GM13977 (cell line): ENCODE measurements around the gene HDAC5.
"Not testable (repeated sequence)": the region's sequence is repeated elsewhere in the genome, so short reads cannot be mapped to it uniquely, and the experiment has no call there.

Experiments
- DNase-seq: peaks from one replicate; pipeline ENCODE4 v3.0.0; 2012; ENCODE audit warnings: low spot score
- CTCF ChIP-seq: IDR thresholded peaks from 2 replicates; pipeline ENCODE4 v1.5.1; 2012; ENCODE audit warnings: mild to moderate bottlenecking, control low read depth; ENCODE audit not compliant: insufficient read depth; ENCODE audit errors: extremely low read depth, missing control alignments
- in situ Hi-C: fragments of 300-500 bp; cut with MboI; formaldehyde crosslinking; loops from one replicate; pipeline ENCODE4 v1.12.0; 2022; ENCODE audit warnings: low sequenced_read_pairs, low pct_unique_long_range_greater_than_20kb, mixed read lengths, inconsistent platforms; ENCODE audit not compliant: unreplicated experiment

The HDAC5 gene

GRCh38 chr17:44144966-44145739 lies 21.7 kb upstream of the HDAC5 start:
- in situ Hi-C loops, result no loop called here
- no peak for TF ChIP-seq CTCF
- DNase-seq, result no peak

GRCh38 chr17:44143921-44144320 lies 20.5 kb upstream of the HDAC5 start:
- DNase-seq, in situ Hi-C loops: not testable (repeated sequence)

- no peak for TF ChIP-seq CTCF
- in situ Hi-C loops, result no loop called here
- peak; percentile 60 for DNase-seq
These were observed 14.7 kb upstream of the HDAC5 start for GRCh38 chr17:44137891-44138709.

GRCh38 chr17:44134752-44135568 lies 11.5 kb upstream of the HDAC5 start:
- DNase-seq, result no peak
- in situ Hi-C loops, result no loop called here
- no peak for TF ChIP-seq CTCF

GRCh38 chr17:44133918-44134476 lies 10.6 kb upstream of the HDAC5 start:
- in situ Hi-C loops, result no loop called here
- TF ChIP-seq CTCF, result no peak
- no peak for DNase-seq

- in situ Hi-C loops, result no loop called here
- DNase-seq, result no peak
- TF ChIP-seq CTCF, result no peak
These were observed 8.9 kb upstream of the HDAC5 start for GRCh38 chr17:44132275-44132821.

GRCh38 chr17:44131372-44131771 lies 7.9 kb upstream of the HDAC5 start:
- in situ Hi-C loops, DNase-seq: not testable (repeated sequence)
